Subcutaneous adipose tissue (tissue), 4 donors: ENCODE results near the gene TMC1. TPM values are rescaled to one million over a fixed set of nuclear protein-coding genes. Genes with fewer than 3 reads are reported as not detected.

ENCODE experiments used
- total RNA-seq, 4 donors: library from RNA; depleted of rRNA; stranded (reverse); fragments of >200 nt; gene quantifications; one replicate each; pipeline ENCODE4 v1.1.0, GENCODE V29; 2016
- TF ChIP-seq, protein P1 (sequence below): fragments of 450-650 bp; IDR thresholded peaks from one replicate; pipeline ENCODE4 v1.5.1; 2016; ENCODE audit warnings: low read depth, mild to moderate bottlenecking, control low read depth, antibody characterized with exemption, moderate library complexity

TMC1 gene
- total RNA-seq, 4 donors from 2014 or later = 0.17 to 3.6 TPM; not detected in 2

DNA sequence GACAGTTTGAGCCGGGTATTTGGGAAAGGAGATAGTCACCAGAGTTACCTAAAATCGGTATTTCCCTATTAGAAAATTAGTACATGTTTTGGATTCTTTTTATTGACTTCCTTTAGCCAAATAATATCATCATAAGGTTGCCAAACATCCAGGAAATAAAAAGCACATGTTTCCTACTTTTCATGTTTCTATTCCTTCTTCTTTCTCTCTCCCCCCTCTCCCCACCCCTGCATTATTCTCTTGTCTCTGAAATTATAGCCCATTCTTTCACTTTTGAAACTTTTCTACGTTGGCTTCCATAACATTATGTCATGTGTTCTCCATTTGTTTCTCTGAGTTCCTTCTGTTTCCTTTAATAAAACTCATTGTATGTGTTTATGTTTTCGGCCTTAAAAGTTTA lies 269.6 kb downstream of the TMC1 start:
- TF ChIP-seq, protein P1, sequence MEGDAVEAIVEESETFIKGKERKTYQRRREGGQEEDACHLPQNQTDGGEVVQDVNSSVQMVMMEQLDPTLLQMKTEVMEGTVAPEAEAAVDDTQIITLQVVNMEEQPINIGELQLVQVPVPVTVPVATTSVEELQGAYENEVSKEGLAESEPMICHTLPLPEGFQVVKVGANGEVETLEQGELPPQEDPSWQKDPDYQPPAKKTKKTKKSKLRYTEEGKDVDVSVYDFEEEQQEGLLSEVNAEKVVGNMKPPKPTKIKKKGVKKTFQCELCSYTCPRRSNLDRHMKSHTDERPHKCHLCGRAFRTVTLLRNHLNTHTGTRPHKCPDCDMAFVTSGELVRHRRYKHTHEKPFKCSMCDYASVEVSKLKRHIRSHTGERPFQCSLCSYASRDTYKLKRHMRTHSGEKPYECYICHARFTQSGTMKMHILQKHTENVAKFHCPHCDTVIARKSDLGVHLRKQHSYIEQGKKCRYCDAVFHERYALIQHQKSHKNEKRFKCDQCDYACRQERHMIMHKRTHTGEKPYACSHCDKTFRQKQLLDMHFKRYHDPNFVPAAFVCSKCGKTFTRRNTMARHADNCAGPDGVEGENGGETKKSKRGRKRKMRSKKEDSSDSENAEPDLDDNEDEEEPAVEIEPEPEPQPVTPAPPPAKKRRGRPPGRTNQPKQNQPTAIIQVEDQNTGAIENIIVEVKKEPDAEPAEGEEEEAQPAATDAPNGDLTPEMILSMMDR = no peak

DNA sequence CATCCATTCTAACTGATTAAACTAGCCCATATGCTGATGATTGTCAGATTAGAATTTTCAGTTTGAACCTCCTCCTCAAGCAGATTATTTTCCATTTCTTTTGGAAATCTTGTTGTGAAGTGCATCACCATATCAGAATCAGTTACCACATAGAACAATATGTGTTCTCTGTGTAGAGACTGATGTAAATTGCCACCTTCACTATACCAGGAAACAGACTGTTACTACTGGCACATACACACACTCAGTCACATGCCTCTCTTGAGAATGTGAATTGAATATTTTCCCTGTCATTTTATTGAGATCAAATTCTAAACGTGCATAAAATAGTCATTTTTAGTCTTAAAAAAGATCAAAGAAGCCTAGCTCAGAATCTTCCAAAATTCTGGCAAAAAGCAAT lies 270.0 kb downstream of the TMC1 start:
- TF ChIP-seq, protein P1 = no peak

DNA sequence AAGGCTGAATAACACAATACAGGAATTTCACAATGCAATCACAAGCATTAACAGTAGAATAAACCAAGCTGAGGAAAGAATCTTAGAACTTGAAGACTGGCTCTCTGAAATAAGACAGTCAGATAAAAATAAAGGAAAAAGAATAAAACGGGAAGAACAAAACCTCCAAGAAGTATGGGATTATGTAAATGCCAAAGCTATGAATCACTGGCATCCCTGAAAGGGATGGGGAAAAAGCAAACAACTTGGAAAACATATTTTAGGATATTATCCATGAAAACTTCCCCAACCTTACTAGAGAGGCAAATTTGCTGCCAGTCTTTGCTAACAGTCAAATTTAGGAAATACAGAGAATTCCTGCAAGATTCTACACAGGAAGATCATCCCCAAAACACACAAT lies 273.5 kb downstream of the TMC1 start:
- TF ChIP-seq, protein P1 = no peak

DNA sequence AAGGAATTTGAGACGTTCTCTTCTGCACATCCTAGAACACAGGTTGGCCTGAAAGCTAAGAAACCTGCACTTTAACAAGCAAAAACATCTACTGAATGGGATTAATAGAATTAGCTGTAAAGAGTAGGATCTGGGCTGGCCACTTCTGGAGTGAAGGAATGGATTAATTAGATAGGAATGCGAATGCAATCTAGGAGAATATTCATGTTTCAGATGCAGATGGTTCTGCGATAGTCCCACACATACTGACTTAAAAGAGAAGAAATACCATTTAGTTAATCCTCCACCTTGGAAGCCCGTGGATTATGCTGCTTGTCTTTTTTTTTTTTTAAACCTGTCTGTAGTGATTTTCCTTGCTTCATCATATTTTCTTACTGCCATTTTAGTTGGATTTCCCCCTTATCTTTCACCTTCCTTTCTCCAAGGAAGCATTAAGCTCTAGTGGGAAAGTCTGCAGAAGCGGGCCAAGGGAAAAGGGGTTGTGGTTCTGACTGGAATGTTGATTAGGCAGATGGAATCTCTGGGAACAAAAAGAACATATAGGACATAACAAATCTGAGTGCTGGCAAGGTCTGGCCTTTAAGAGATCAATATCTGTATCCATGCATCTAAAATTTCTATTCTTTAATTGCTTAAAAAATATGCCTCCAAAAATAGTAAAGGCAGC lies 279.1 kb downstream of the TMC1 start:
- TF ChIP-seq, protein P1 = no peak

DNA sequence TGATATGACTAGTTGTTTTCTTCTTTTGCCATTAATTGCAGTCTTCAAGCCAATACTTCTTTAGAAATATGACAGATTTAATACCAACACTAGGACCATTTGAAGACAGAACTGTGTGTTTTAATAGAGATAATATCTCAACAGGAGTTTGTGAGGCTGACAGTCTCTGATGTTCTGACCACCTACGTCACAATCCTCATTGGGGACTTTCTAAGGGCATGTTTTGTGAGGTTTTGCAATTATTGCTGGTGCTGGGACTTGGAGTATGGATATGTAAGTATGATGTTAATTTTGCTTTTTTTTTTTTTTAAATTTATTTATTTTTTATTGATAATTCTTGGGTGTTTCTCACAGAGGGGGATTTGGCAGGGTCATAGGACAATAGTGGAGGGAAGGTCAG lies 283.8 kb downstream of the TMC1 start:
- TF ChIP-seq, protein P1 = no peak

DNA sequence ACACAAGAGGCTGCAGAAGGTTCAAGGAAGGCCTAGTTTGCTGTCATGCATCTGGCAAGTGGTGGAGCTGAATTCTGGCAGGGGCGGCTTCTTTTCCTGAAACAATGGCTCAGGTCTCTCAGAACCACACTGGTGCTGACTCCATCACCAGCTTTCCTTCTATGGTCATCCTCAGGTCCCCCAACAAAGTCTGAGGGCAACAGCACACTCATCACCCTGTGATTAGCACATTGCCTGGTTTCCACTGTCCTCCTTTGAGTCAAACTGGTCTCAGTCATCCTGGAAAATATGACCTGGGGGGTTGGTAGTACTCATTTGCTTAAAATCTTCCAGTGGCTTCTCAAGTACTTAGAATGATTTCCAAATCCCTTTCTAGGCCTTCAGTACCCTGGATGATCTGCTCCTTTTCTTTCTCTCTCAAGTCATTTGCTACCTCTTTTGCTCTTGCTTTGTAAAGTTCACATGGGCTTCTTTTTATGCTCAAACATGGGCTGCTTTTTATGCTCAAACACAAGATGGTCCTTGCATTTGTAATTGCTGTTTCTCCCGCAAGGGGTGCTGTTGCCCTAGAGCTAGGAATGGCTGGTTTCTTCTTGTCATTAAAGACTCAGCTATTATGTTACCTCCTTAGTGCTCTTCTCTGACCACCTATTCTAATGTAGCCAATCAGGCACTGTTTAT lies 286.5 kb downstream of the TMC1 start:
- TF ChIP-seq, protein P1 = no peak

DNA sequence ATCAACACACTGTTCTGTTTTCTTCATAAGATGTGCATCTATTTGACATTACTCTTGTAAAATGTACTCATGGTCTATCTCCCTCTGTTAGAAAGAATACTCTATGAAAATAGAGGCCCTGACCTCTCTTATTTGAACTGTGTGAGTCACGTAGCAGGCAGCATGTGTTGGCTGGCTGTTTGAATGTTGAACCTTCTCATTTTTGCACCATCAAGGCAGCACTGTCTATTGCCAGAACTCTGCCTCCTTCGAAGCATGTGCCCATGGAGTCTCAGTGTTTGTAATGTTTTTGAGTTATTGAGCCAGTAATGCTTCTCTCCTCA lies 287.0 kb downstream of the TMC1 start:
- TF ChIP-seq, protein P1 = no peak
